ENCODE measurements around the gene WNT6.

- TF ChIP-seq CTCF (conservative IDR thresholded peaks at IDR 0.05) = no peak
- no peak for TF ChIP-seq EZH2 (IDR thresholded peaks at IDR 0.05; ENCODE audit: low read depth)
Measured at GRCh38 chr2:218820746-218821369, 38.7 kb upstream of the WNT6 start.

Data from PC-9 (cell line).